Hepatocyte (in vitro differentiated cells): ENCODE measurements around the gene SOBP.

Experiments used
- CTCF ChIP-seq: fragments of 200-600 bp; sonication (generic); IDR thresholded peaks from 2 replicates; pipeline ENCODE4 v1.5.1; 2016; ENCODE audit warnings: antibody characterized with exemption, mild to moderate bottlenecking; ENCODE audit not compliant: poor library complexity
- EZH2 ChIP-seq: fragments of 200-600 bp; sonication (generic); IDR thresholded peaks from 2 replicates; pipeline ENCODE4 v1.6.1; 2016; ENCODE audit warnings: antibody characterized with exemption, mild to moderate bottlenecking, borderline replicate concordance
- EZH2phosphoT487 ChIP-seq: fragments of 200-600 bp; sonication (generic); IDR thresholded peaks from one replicate; pipeline ENCODE4 v1.6.1; 2018; ENCODE audit warnings: antibody characterized with exemption, mild to moderate bottlenecking, low read depth, moderate library complexity; ENCODE audit not compliant: unreplicated experiment, severe bottlenecking

DNA sequence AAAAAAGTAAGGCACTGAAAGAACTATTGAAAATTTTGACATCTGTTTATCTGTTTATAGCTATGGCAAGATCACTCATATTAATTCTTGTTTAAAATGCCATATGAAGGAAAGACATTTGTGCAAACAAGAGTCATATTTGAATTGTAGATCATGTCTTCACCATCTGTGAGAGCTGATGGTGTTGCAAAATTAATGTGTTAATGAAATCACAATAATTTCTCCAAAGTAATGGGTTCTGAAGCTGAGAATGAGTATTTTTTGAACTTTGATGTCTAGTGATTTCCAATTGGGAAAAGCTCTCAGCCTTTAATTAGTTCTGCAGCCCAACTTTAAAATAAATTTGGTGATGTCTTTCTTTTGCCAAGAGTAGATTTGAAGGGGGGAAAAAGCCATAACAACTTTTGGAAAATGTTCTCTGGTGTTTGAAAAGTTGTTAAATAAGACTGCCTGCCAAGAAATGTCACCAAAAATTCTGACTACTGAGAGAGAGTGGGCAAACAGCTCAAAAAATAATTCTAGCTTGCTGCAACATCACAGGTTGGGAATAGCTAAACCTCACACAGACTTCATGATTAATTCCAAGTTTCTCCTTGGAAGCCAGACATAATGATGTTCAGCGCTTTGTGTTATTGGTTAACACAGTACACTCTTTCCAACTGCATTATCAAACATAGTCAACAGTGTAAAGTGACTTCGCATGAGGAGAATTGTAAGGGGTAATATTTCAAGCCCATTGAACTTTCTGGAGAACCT, 142.6 kb downstream of the SOBP start:
- no peak for TF ChIP-seq CTCF
- TF ChIP-seq EZH2 = no peak
- TF ChIP-seq EZH2phosphoT487 = no peak
